Heart left ventricle (tissue), 16 donors: ENCODE measurements around the gene NSUN2. TPM values are rescaled to one million over a fixed set of nuclear protein-coding genes. Genes with fewer than 3 reads are reported as not detected.

Experiments used
- ATAC-seq, 4 donors: fragments of 200-7000 bp; cut with Tn5 transposase; one replicate each; pipeline ENCODE4 v1.9.1; 2020 to 2022; ENCODE audit warnings: moderate library complexity in 4 of 4, mild to moderate bottlenecking in 3 of 4, moderate number of reproducible peaks in 1 of 4
- DNase-seq, 5 donors: peaks; one replicate each; pipeline ENCODE4 v3.0.0-alpha.2; 2020
- H3K27ac ChIP-seq, 12 donors: fragments of 200-600 bp; sonication (generic) in 4 of 12; one replicate each; pipeline versions ENCODE4 v1.5.0 to v1.8.0; 2016 to 2022; ENCODE audit warnings: mild to moderate bottlenecking in 2 of 12
- H3K27me3 ChIP-seq, 9 donors: fragments of 200-600 bp; sonication (generic) in 2 of 9; one replicate each; pipeline versions ENCODE4 v1.5.1 to v1.8.0; 2016 to 2022; ENCODE audit warnings: mild to moderate bottlenecking in 3 of 9
- H3K36me3 ChIP-seq, 9 donors: fragments of 200-600 bp; sonication (generic) in 2 of 9; one replicate each; pipeline versions ENCODE4 v1.5.0 to v1.8.0; 2018 to 2022; ENCODE audit warnings: mild to moderate bottlenecking in 2 of 9
- H3K4me1 ChIP-seq, 12 donors: fragments of 200-600 bp; sonication (generic) in 4 of 12; one replicate each; pipeline versions ENCODE4 v1.5.0 to v1.8.0; 2016 to 2022; ENCODE audit warnings: mild to moderate bottlenecking in 3 of 12
- H3K4me3 ChIP-seq, 12 donors: fragments of 200-600 bp; sonication (generic) in 4 of 12; one replicate each; pipeline versions ENCODE4 v1.5.0 to v1.8.0; 2017 to 2022; ENCODE audit warnings: mild to moderate bottlenecking in 9 of 12, moderate library complexity in 4 of 12
- H3K9me3 ChIP-seq, 12 donors: fragments of 200-600 bp; sonication (generic) in 4 of 12; one replicate each; pipeline versions ENCODE4 v1.5.0 to v1.8.0; 2016 to 2022; ENCODE audit warnings: mild to moderate bottlenecking in 1 of 12
- POLR2A ChIP-seq, 2 donors: fragments of 450-650 bp; IDR thresholded peaks; one replicate each; pipeline ENCODE4 v1.6.1; 2017; ENCODE audit warnings: antibody characterized with exemption in 2 of 2, mild to moderate bottlenecking in 2 of 2, moderate library complexity in 2 of 2
- WGBS, 4 donors: extraction: QIAGEN DNeasy Blood & Tissue Kit in 2 of 4; methylation state at CpG; one replicate each; pipeline versions ENCODE4 v1.1.5 to v1.1.7; 2013 to 2018; 5-methylcytosine and 5-hydroxymethylcytosine counted together
- intact Hi-C, 10 donors: fragments of 100-400 bp; cut with DNase I; formaldehyde crosslinking; loops; one replicate each; pipeline versions ENCODE4 v1.11.1 to v1.14.2; 2022
- polyA plus RNA-seq, 2 donors: library from polyadenylated mRNA; stranded (reverse); fragments of 200-250 nt; gene quantifications; one replicate each; pipeline ENCODE4 v1.2.3, GENCODE V29; 2013
- total RNA-seq, 9 donors: library from RNA; depleted of rRNA in 2 of 9; stranded (reverse); fragments of >200 nt in 2 of 9; fragmentation: NEBNext Ultra II Directional in 3 of 9; extraction: Animal tissue kit (Norgen Biotek cat#: 25700) in 3 of 9; gene quantifications; one replicate each; pipeline versions ENCODE4 v1.1.0 to v1.2.4, GENCODE V29; 2016 to 2023
- TF ChIP-seq, protein P1 (sequence below), 12 donors: fragments of 200-600 bp; sonication (generic) in 4 of 12; IDR thresholded peaks; one replicate each; pipeline versions ENCODE4 v1.5.0 to v1.8.0; 2018 to 2022; ENCODE audit warnings: antibody characterized with exemption in 12 of 12, mild to moderate bottlenecking in 5 of 12
- donor health status: ischemic (EF 13 %, LVEDD 7.1; RV severe dilation, severe dysfunction).
- donor health status: healthy with polysubstance abuse.
- donor health status: DM: no; HTN: yes; CAD: no.
- donor health status: DM: no; HTN: no; CAD: no.
- donor health status: ischemic (EF 25% LVEDD 6.9; RV normal size, moderate dysfunction).
- donor health status: ischemic (EF 25% LVEDD 5.7; RV mildly dilated, moderate dysfunction).
- donor health status: healthy.
- donor health status: DM: yes; HTN: yes; CAD: no.
- donor health status: ischemic (EF 35%, LVEDD 5.7; RV mildly dilated, moderate dysfunction).
- donor health status: nonischemic (EF 11% LVEDD 7.7; RV severe dilation, severe dysfunction).
- donor health status: DM: yes; HTN: yes; CAD: no.
- donor health status: PGD.
- donor health status: ischemic (EF 29% LVEDD 5.4; RV normal size, mild dysfunction).
- donor health status: nonischemic (EF 23%, LVEDD 6.1; RV moderate dilation, normal function).

The NSUN2 gene
- total and polyA plus RNA-seq, 11 donors, result 21.9 to 42.7 (median 34.0) TPM

DNA sequence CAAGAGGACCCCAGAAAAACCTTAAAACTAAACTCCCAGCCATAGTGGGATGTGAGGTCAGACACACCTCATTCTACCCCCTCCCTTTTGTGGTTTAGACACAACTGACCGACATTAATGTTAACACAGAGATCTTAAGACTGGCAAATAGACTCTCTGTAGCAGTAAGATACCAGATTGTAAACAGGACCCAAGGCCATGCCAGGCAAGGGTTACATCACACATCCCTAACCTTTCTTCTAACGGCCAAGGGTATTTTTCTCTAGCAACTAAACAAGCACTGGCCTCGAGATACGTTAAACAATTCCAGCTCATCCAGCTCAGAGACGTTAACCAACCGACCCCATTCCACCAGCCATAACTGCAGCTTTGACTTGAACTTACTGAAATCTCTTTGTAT lies 38.8 kb downstream of the NSUN2 start:
- no peaks in the 10 kb centered on the region for H3K27me3 ChIP-seq
- WGBS, 4 donors, result 85 to 89% (median 88%) methylated on average over 6 of the region's 6 CpGs
- H3K9me3 ChIP-seq, result no peaks in the 10 kb centered on the region
- no peak overlapping the region for H3K4me3 ChIP-seq
- DNase-seq, result no peak
- intact Hi-C loops, result no loop called here
- H3K4me1 ChIP-seq, result peaks cover 0 to 10% (median 4%) of the 10 kb centered on the region in 12 donors
- peaks cover 0 to 32% (median 16%) of the 10 kb centered on the region in 9 donors for H3K36me3 ChIP-seq
- no peak for ATAC-seq
- TF ChIP-seq POLR2A (IDR thresholded peaks at IDR 0.05), result no peak
- TF ChIP-seq, protein P1, sequence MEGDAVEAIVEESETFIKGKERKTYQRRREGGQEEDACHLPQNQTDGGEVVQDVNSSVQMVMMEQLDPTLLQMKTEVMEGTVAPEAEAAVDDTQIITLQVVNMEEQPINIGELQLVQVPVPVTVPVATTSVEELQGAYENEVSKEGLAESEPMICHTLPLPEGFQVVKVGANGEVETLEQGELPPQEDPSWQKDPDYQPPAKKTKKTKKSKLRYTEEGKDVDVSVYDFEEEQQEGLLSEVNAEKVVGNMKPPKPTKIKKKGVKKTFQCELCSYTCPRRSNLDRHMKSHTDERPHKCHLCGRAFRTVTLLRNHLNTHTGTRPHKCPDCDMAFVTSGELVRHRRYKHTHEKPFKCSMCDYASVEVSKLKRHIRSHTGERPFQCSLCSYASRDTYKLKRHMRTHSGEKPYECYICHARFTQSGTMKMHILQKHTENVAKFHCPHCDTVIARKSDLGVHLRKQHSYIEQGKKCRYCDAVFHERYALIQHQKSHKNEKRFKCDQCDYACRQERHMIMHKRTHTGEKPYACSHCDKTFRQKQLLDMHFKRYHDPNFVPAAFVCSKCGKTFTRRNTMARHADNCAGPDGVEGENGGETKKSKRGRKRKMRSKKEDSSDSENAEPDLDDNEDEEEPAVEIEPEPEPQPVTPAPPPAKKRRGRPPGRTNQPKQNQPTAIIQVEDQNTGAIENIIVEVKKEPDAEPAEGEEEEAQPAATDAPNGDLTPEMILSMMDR (IDR thresholded peaks at IDR 0.05), result no peak
- no peak overlapping the region for H3K27ac ChIP-seq

DNA sequence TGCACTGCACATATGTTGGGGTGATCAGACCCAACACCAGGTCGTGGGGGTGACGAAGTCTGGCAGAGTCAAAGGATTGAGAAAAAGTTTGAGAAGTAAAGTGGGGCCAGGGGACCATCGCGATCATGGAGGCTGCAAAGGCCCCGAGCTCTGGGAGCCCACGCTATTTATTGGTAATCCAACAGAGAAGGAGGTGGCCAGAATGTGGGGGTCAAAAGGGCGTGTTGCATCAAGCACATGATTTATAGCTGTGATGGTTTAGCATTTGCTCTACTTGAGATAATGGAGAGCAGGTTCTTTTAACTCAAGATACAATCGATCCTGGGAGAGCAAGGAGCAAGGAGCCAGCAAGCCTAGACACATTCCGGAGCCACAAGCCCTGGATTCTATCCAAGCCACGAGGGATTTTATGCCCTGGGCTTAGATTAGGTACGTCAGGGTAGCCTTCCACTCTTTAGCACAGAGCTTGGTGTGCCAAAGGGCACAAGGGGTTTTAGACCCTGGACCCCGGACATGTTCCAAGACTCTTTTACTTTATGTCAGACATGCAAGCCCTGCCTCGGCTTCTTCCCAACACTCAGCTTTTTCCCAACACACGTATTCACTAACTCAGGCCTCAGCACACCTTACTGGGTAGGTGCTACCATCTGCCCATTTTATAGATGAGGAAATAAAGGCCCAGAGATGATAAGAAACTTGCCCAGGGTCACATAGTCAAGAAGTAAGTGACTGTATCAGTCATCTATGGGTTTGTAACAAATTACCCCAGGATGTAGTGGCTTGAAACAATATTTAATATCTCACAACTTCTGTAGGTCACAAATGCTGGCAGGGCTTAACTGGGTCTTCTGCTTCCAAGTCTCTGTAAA lies 39.5 kb downstream of the NSUN2 start:
- intact Hi-C loops, result no loop called here
- TF ChIP-seq, protein P1 (IDR thresholded peaks at IDR 0.05), result no peak
- no peak for TF ChIP-seq POLR2A (IDR thresholded peaks at IDR 0.05)
- Histone ChIP-seq H3K9me3 (no peaks in the 10 kb centered on the region), H3K27ac (no peak overlapping the region), H3K36me3 (peaks cover 0 to 26% (median 12%) of the 10 kb centered on the region in 9 donors), H3K4me3 (no peak overlapping the region), H3K27me3 (no peaks in the 10 kb centered on the region), H3K4me1 (peaks cover 0 to 8% (median 2%) of the 10 kb centered on the region in 12 donors)
- 76 to 87% (median 83%) methylated on average over 12 to 14 of the region's 14 CpGs for WGBS, 4 donors
- DNase-seq (no peak), ATAC-seq (no peak)

GRCh38 chr5:6592601-6593000 lies 40.2 kb downstream of the NSUN2 start:
- Histone ChIP-seq H3K27me3 (no peaks in the 10 kb centered on the region), H3K4me3 (no peak overlapping the region), H3K36me3 (peaks cover 0 to 18% (median 10%) of the 10 kb centered on the region in 9 donors), H3K4me1 (peaks cover 0 to 2% (median 0%) of the 10 kb centered on the region in 12 donors), H3K27ac (no peak overlapping the region), H3K9me3 (peaks cover 0 to 3% (median 0%) of the 10 kb centered on the region in 12 donors)
- 68 to 84% (median 74%) methylated on average over 3 of the region's 3 CpGs for WGBS, 4 donors
- DNase-seq, result no peak
- intact Hi-C loops, result no loop called here
- no peak for ATAC-seq
- TF ChIP-seq POLR2A (IDR thresholded peaks at IDR 0.05), result no peak
- TF ChIP-seq, protein P1 (IDR thresholded peaks at IDR 0.05), result no peak

- intact Hi-C loops, result no loop called here
- DNase-seq, result no peak
- WGBS, 4 donors, result 87 to 88% (median 87%) methylated on average over 12 of the region's 12 CpGs
Observed at GRCh38 chr5:6591671-6592288, 41.1 kb downstream of the NSUN2 start.

More at GRCh38 chr5:6591671-6592288, 41.1 kb downstream of the NSUN2 start:
- Histone ChIP-seq H3K36me3 (peaks cover 0 to 10% (median 5%) of the 10 kb centered on the region in 9 donors), H3K9me3 (peaks cover 0 to 6% (median 0%) of the 10 kb centered on the region in 12 donors), H3K27me3 (no peaks in the 10 kb centered on the region), H3K4me3 (no peak overlapping the region), H3K4me1 (no peaks in the 10 kb centered on the region), H3K27ac (no peak overlapping the region)
- TF ChIP-seq, protein P1 (IDR thresholded peaks at IDR 0.05), result no peak
- no peak for TF ChIP-seq POLR2A (IDR thresholded peaks at IDR 0.05)
- no peak for ATAC-seq
